Measurements from ENCODE around the gene ACTL9.
A peak's percentile ranks its signal among the peaks of the same experiment; 100 is the strongest.

ACTL9 gene

GRCh38 chr19:8654591-8655339 lies 43.8 kb downstream of the ACTL9 start:
- DNase-seq = peak in 9 of 10 donors; percentile 21 to 90 (median 55)
- intact Hi-C loops (cut with DNase I) = loop anchor here (2.0 to 5.0 kb wide), 2 partner anchors 43 to 422 kb away; partner anchors contain the start of gene ACTL9

DNA sequence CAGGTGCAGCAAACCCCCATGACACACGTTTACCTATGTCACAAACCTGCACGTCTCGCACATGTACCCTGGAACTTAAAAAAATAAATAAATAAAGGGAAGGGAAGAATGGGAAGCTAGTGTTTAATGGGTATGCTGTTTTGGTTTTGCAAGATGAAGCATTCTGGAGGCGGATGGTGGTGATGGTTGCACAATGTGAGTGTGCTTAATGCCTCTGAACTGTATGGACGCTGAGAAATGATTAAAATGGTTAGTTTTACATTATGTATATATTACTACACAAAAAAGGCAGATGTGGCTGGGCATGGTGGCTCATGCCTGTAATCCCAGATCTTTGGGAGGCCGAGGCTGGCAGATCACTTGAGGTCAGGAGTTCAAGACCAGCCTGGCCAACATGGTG lies 50.4 kb downstream of the ACTL9 start:
- peak in 2 of 10 donors; percentile 31 to 52 for DNase-seq
- intact Hi-C loops (cut with DNase I) = no loop called here

All from posterior cingulate gyrus (tissue), 11 donors.